MM.1S (cell line): Measurements from ENCODE around the gene COMTD1.

ENCODE experiments used
- DNase-seq: peaks from one replicate; pipeline ENCODE4 v3.0.0-alpha.2; 2015
- H2AFZ ChIP-seq: fragments of 300-600 bp; sonication (generic); 2 replicates; pipeline ENCODE4 v1.6.0; 2016; ENCODE audit warnings: antibody characterized with exemption, low read length
- H3F3A ChIP-seq: fragments of 300-600 bp; sonication (generic); 2 replicates; pipeline ENCODE4 v1.6.1; 2016; ENCODE audit warnings: mild to moderate bottlenecking, antibody characterized with exemption, low read length, moderate library complexity, mixed read lengths; ENCODE audit not compliant: insufficient read depth
- H3K27ac ChIP-seq: fragments of 300-600 bp; sonication (generic); 2 replicates; pipeline ENCODE4 v1.5.1; 2016; ENCODE audit warnings: mild to moderate bottlenecking, low read length
- H3K27me3 ChIP-seq: fragments of 300-600 bp; sonication (generic); replicated peaks from 2 replicates; pipeline ENCODE4 v1.6.0; 2016; ENCODE audit warnings: low read length; ENCODE audit not compliant: insufficient read depth
- H3K36me3 ChIP-seq: fragments of 300-600 bp; sonication (generic); replicated peaks from 2 replicates; pipeline ENCODE4 v1.6.1; 2016; ENCODE audit warnings: mild to moderate bottlenecking, low read length, mixed read lengths; ENCODE audit not compliant: insufficient read depth
- H3K4me1 ChIP-seq: fragments of 300-600 bp; sonication (generic); 2 replicates; pipeline ENCODE4 v1.6.1; 2016; ENCODE audit warnings: low read length, mixed read lengths
- H3K4me2 ChIP-seq: fragments of 300-600 bp; sonication (generic); 2 replicates; pipeline ENCODE4 v1.6.0; 2016; ENCODE audit warnings: low read depth, low read length
- H3K4me3 ChIP-seq: fragments of 300-600 bp; sonication (generic); 2 replicates; pipeline ENCODE4 v1.5.1; 2016; ENCODE audit warnings: low read length, mixed read lengths
- H3K79me2 ChIP-seq: fragments of 300-600 bp; sonication (generic); 2 replicates; pipeline ENCODE4 v1.6.1; 2016; ENCODE audit warnings: mixed run types, low read length, mixed read lengths
- H3K9ac ChIP-seq: fragments of 300-600 bp; sonication (generic); 2 replicates; pipeline ENCODE4 v1.6.1; 2016; ENCODE audit warnings: low read length, mixed read lengths
- H3K9me2 ChIP-seq: fragments of 300-600 bp; sonication (generic); replicated peaks from 2 replicates; pipeline ENCODE4 v1.6.1; 2016; ENCODE audit warnings: mild to moderate bottlenecking, low read length, mixed read lengths; ENCODE audit not compliant: insufficient read depth
- H3K9me3 ChIP-seq: fragments of 300-600 bp; sonication (generic); replicated peaks from 2 replicates; pipeline ENCODE4 v1.6.1; 2016; ENCODE audit warnings: mild to moderate bottlenecking, low read length, mixed read lengths; ENCODE audit not compliant: insufficient read depth
- H4K20me1 ChIP-seq: fragments of 300-600 bp; sonication (generic); 2 replicates; pipeline ENCODE4 v1.6.1; 2016; ENCODE audit warnings: mild to moderate bottlenecking, low read length, moderate library complexity, mixed read lengths; ENCODE audit not compliant: insufficient read depth
- CTCF ChIP-seq: fragments of 300-600 bp; sonication (generic); IDR thresholded peaks from 2 replicates; pipeline ENCODE4 v1.5.1; 2016; ENCODE audit warnings: antibody characterized with exemption, low read length, mixed read lengths
- EZH2 ChIP-seq: fragments of 300-600 bp; sonication (generic); optimal IDR thresholded peaks from 2 replicates; pipeline ENCODE3; 2017; ENCODE audit warnings: low read depth, mild to moderate bottlenecking, antibody characterized with exemption, low read length, mixed read lengths
- EZH2phosphoT487 ChIP-seq: fragments of 300-600 bp; sonication (generic); IDR thresholded peaks from 2 replicates; pipeline ENCODE4 v1.6.1; 2018; ENCODE audit warnings: antibody characterized with exemption, low read length

Gene COMTD1

GRCh38 chr10:75266945-75267344 lies 31.2 kb upstream of the COMTD1 start:
- Histone ChIP-seq H3K9ac (no peak overlapping the region), H3K4me1 (no peaks in the 10 kb centered on the region), H3K79me2 (no peaks in the 10 kb centered on the region), H4K20me1 (no peaks in the 10 kb centered on the region), H2AFZ (no peak overlapping the region), H3K27me3 (no peaks in the 10 kb centered on the region), H3K9me3 (no peaks in the 10 kb centered on the region), H3K27ac (no peak overlapping the region), H3F3A (no peaks in the 10 kb centered on the region), H3K9me2 (no peaks in the 10 kb centered on the region), H3K36me3 (no peaks in the 10 kb centered on the region), H3K4me2 (no peak overlapping the region), H3K4me3 (no peak overlapping the region)
- no peak for DNase-seq
- TF ChIP-seq EZH2 (no peak), CTCF (no peak), EZH2phosphoT487 (no peak)

- no peak overlapping the region for H3K9ac ChIP-seq
- H3K4me2 ChIP-seq = no peak overlapping the region
- no peak overlapping the region for H3K27ac ChIP-seq
- no peak overlapping the region for H2AFZ ChIP-seq
- H3K9me2 ChIP-seq = no peaks in the 10 kb centered on the region
- no peaks in the 10 kb centered on the region for H3K79me2 ChIP-seq
- no peaks in the 10 kb centered on the region for H3K4me1 ChIP-seq
- no peaks in the 10 kb centered on the region for H4K20me1 ChIP-seq
- DNase-seq = no peak
- H3K9me3 ChIP-seq = no peaks in the 10 kb centered on the region
- TF ChIP-seq EZH2phosphoT487 = no peak
- no peak for TF ChIP-seq EZH2
- TF ChIP-seq CTCF = no peak
- H3K36me3 ChIP-seq = no peaks in the 10 kb centered on the region
- no peaks in the 10 kb centered on the region for H3F3A ChIP-seq
- no peak overlapping the region for H3K4me3 ChIP-seq
- H3K27me3 ChIP-seq = no peaks in the 10 kb centered on the region
Observed at GRCh38 chr10:75265856-75266255, 30.1 kb upstream of the COMTD1 start.

- H3K9me2 ChIP-seq = no peaks in the 10 kb centered on the region
- H3K4me3 ChIP-seq = no peak overlapping the region
- H4K20me1 ChIP-seq = no peaks in the 10 kb centered on the region
- H2AFZ ChIP-seq = no peak overlapping the region
- no peak for DNase-seq
- H3F3A ChIP-seq = no peaks in the 10 kb centered on the region
- H3K4me1 ChIP-seq = no peaks in the 10 kb centered on the region
- H3K4me2 ChIP-seq = no peak overlapping the region
- H3K27me3 ChIP-seq = no peaks in the 10 kb centered on the region
- H3K27ac ChIP-seq = no peak overlapping the region
- no peaks in the 10 kb centered on the region for H3K36me3 ChIP-seq
- no peak overlapping the region for H3K9ac ChIP-seq
- H3K9me3 ChIP-seq = no peaks in the 10 kb centered on the region
- no peak for TF ChIP-seq CTCF
- no peaks in the 10 kb centered on the region for H3K79me2 ChIP-seq
Observed at GRCh38 chr10:75263806-75264205, 28.0 kb upstream of the COMTD1 start.
